Peyer's patch (tissue), 4 donors: ENCODE results near the gene CRLF2.

ENCODE experiments used
- POLR2A ChIP-seq, 2 donors: fragments of 450-650 bp; IDR thresholded peaks; one replicate each; pipeline ENCODE4 v1.5.1; 2017; ENCODE audit warnings: antibody characterized with exemption in 2 of 2, mild to moderate bottlenecking in 2 of 2, moderate library complexity in 2 of 2
- TF ChIP-seq, protein P1 (sequence below), 6 experiments: fragments of 450-650 bp in 4 of 6; fragments of 200-600 bp in 2 of 6; sonication (generic) in 1 of 6; IDR thresholded peaks; one replicate each; pipeline ENCODE4 v1.5.1; 2017 to 2019; ENCODE audit warnings: antibody characterized with exemption in 6 of 6, mild to moderate bottlenecking in 3 of 6, moderate library complexity in 1 of 6

DNA sequence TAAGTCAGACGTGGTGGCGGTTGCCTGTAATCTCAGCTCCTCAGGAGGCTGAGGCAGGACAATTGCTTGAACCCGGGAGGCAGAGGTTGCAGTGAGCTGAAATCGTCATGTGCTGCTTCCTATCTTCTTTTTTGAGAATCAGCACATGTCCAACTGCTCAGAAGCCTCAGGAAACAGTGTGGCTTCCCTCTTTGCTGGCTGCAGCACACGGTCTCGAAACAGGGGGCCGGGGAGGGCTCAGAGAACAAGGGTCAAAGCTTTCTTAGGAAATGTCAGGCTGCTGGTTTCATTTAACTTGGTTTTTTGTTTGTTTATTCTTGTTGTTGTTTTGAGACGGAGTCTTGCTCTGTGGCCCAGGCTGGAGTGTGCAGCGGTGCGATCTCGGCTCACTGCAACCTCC, 31.3 kb downstream of the CRLF2 start:
- TF ChIP-seq, protein P1, sequence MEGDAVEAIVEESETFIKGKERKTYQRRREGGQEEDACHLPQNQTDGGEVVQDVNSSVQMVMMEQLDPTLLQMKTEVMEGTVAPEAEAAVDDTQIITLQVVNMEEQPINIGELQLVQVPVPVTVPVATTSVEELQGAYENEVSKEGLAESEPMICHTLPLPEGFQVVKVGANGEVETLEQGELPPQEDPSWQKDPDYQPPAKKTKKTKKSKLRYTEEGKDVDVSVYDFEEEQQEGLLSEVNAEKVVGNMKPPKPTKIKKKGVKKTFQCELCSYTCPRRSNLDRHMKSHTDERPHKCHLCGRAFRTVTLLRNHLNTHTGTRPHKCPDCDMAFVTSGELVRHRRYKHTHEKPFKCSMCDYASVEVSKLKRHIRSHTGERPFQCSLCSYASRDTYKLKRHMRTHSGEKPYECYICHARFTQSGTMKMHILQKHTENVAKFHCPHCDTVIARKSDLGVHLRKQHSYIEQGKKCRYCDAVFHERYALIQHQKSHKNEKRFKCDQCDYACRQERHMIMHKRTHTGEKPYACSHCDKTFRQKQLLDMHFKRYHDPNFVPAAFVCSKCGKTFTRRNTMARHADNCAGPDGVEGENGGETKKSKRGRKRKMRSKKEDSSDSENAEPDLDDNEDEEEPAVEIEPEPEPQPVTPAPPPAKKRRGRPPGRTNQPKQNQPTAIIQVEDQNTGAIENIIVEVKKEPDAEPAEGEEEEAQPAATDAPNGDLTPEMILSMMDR (IDR thresholded peaks at IDR 0.05) = no peak
- no peak for TF ChIP-seq POLR2A (IDR thresholded peaks at IDR 0.05)
